HUDEP-2 (cell line): ENCODE measurements around the gene MUSTN1.

Experiments
- DNase-seq, 76 experiments: peaks; one replicate each; lab custom pipeline; 2025; ENCODE audit not compliant: unreplicated experiment in 76 of 76; lab: John Stamatoyannopoulos, UW

The MUSTN1 gene

DNA sequence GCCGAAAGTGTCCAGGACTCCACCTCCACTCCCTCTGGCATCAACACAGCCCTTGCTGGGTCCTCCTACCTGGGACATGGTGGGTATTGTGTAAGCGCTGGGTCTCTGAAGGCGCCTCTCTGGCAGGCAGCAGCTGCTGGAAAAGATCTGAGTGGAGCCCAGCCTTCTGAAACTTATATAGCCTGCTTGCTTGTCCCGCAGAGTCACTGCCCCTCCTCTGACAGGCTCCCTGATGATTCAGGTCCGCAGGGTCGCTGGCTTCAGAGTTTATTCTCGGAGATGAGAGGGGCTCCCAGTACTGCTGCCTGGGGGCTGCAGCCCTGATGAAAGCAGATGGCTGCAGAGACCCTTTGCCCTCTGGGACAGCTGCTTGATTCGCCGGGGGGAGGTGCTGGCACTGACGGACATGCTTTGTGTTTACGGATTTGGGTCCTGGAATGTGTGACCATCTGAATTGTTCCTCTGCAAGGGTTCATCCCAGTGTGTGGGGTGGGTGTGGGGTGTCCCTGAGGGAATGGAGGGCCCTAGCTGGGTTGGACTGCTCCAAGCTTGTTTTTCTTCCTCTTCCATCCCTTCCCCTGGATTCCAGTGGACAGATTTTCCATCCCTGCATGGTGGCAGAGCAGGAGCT is at the start of gene MUSTN1:
Gene MUSTN1 (minus strand): TSS at position 149 of the 631 bp plus-strand sequence. CDS start 71 bp downstream, at position 78.
- no peak for DNase-seq

DNA sequence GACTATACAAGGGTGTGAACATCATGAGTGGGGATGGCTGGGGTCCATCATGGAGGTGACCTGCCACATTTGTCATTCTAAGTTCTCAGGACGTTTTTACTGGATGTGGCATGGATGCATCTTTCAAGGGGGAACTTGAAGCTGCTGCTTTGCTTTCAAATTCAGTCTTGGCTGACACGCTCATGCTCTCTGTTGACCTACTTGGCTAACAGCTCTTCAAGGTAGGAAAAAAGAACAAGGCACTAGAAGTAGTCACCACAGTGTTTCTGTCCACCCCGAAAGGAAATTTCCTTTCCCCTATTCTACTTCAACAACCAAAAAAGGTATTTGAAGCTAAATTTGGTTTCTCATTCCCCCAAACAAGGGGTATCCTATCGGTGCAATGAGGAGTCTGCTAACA is 47.6 kb upstream of the MUSTN1 start:
- no peak for DNase-seq

DNA sequence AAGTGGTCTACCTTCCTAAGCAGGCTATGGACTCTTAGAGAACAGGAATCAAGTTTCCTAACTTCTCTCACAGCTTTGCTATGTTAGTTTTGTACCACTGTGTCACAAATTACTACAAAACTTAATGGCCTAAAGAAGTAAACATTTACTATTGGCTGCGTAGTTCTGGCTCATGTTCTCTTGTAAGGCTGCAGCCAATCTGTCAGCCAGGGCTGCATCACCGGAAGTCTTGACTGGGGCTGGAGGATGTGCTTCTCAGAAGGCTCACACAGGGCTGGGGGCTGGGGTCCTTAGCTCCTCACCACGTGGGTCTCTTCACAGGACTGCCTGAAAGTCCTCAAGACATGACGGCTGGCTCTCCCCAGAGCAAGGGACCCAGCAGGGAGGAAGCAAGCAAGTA is 47.1 kb upstream of the MUSTN1 start:
- no peak for DNase-seq

GRCh38 chr3:52880474-52880873 is 45.7 kb upstream of the MUSTN1 start:
- no peak for DNase-seq

GRCh38 chr3:52880047-52880446 is 45.2 kb upstream of the MUSTN1 start:
- peak in 1 of 76 experiments; percentile 4 for DNase-seq

- DNase-seq, result no peak
These were observed 44.8 kb upstream of the MUSTN1 start for GRCh38 chr3:52879581-52879980.

DNA sequence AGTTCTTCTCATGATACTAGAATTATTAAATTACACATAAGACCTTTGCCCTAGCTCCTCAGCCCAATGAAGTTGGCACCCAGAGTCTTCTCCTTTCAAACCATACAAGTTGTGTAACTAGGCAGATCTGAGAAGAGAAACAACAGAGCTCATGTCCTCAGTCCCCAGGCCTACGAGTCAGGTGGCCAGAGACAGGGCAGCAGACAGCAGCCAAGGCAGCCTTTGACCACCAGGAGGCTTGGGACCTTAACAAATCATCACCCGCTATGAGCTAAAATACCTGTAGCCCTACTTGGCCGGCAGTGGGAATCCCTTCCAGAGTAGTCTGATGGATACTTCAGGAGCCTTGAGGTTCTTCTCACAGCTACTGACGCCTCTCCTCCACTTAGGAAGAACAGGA is 44.3 kb upstream of the MUSTN1 start:
- no peak for DNase-seq

DNA sequence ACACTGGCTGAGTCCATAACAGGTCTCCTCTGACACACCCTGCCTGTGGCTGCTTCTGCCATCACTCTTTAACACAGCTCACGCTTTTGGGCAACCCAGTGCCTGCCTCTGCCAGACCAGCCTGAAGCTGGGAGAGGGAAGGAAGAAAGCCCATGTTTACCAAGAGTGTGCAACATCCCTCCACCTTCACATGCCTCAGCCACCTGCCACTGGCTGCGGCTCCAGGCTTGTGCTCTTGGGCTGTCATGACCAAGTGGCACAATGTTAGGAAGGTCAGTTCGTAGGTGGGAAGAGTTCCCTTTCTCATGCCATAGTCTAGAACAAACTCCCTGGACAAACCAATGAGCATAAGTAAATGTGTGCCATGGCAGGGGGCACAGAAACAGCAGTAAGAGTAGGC is 42.3 kb upstream of the MUSTN1 start:
- no peak for DNase-seq

DNA sequence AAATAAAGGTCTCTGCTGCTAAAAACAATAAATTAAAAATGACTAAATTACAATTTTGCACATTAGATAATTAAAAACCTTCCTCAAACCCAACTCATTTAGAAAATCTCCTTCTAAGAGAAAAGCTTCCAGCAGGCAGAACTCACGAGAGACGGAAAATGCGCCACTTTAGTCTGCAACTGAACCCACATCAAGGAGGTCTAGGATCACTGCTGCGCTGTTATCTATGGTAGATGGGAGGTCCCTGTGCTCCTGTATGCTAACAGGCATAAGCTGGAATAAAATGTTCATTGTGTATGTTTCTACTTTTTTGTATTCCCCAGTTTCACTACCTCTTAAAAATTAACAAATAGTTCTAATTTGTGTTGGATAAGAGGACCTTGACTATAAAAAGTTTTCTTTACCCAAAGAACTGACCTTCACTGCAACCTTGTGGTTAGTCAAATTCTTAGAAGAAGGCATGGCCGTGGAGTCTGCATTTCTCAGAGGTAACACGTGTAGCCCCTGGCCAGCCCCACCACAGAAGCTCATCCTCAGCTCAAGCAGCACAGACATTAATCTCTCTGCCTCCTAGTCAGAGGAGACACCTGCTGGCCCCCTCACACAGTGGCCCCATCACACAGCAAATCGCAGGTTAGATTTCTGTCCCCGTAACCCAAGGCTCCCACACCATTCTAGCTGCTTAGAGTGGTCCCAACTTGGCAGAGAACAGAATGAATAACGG is 40.2 kb upstream of the MUSTN1 start:
- DNase-seq, result no peak

- DNase-seq, result no peak
These were observed 39.4 kb upstream of the MUSTN1 start for GRCh38 chr3:52874160-52874701.

GRCh38 chr3:52873433-52874159 is 38.8 kb upstream of the MUSTN1 start:
- DNase-seq, result no peak

DNA sequence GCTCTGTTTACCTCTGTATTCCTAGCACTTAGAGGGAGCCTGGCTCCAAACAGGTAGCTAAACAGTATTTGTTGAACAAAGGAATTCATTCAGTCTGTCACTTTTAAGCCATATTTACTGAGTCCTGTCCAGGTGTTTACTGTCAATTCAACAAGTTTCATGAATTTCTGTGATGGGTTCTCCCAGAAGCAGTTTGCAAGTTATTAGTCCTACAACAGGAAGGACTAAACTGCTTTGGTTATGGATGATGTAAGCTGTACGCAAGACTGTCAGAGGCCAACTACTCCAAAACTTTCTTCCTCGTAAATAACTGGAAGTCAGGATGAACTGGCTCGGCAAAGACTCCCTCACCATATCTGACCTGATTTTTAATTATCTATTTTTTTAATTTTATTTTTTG is 37.4 kb upstream of the MUSTN1 start:
- no peak for DNase-seq

GRCh38 chr3:52871761-52872160 is 36.9 kb upstream of the MUSTN1 start:
- no peak for DNase-seq

- no peak for DNase-seq
These were observed 35.7 kb upstream of the MUSTN1 start for GRCh38 chr3:52870471-52870870.

GRCh38 chr3:52866427-52866826 is 31.6 kb upstream of the MUSTN1 start:
- DNase-seq, result no peak

- DNase-seq, result no peak
These were observed 31.2 kb upstream of the MUSTN1 start for GRCh38 chr3:52865994-52866393.

DNA sequence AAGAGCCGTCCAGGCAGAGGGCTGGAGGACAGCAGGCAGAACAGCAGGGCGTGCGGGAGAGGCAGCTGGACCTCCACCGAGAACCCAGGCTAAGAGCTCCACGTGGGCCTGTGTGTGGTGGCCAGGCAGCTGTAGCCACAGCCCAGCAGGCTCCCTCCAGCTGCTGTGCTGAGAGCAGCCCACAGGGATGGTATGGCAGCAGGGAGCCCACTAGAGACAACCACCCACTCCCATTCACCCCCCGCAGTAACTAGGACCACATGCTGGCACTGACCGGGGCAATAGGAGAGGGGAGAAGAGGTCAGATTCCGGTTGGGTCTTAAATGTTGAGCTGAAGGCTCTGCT is 25.6 kb upstream of the MUSTN1 start:
- DNase-seq, result no peak

DNA sequence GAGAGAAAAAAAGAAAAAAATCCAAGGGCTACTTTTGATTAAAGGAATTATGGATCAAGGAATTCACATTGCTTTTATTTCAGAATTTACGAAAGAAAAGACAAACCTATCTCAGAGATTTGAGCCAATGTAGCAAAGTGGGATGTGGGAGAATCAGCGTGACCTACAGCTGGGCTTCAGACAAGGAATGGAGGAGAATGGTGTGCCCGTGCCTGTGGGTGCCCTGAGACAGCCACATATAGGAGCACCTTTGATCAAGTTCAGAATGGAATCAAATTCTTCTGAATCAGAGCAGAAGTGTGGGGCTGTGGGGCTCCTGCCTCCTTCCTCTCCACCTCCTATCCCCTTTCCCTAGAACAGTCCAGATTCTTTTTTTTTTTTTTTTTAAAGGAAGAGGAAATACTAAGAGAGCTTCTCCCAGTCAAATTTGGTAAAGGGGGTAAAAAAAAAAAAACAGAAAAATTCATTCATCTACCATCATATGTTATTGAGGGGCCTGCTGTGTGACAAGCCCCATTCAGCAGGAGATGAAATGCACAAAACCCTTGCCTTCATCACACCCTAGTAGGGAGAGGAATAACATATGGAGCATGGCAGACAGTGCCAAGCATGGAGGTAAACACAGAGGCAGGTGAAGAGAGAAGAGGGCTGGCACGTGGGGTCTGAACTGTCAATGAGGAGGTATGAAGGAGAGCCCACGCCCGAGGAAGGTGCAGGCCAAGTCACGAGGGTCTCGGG is 25.0 kb upstream of the MUSTN1 start:
- DNase-seq, result no peak

DNA sequence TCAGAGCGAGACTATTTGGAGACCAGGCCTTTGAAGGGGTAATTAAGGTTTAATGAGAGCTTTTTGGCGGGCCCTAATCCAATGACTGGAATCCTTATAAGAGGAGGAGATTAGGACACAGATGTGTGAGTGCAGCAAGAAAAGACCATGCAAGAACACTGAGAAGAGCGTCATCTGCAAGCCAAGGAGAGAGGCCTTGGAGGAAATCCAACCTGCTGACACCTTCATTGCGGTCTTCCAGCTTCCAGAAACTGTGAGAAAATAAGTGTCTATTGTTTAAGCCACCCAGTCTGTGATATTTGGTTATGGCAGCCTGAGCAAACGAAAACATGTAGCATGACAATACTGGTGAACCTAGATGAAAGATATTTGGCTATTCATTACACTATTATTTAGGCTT is 23.0 kb upstream of the MUSTN1 start:
- no peak for DNase-seq

DNA sequence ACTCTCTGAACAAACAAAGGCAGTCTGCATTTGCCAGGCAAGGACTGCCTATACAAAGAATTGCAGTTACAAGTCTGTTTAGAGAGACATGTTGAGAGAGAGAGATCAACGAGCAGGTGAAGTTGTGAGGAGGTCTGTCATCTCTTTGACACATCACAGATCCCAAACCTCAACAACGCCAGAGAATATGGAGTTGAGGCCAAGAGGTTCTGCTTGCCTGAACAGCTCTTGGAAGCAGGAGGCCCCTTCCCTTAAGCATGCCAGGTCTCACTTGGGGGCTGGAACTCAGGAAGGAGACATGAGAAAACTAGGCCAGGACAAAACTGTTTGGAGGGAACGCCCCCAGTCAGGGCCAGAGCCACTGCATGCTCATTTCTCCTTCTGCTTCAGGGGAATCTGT is 22.3 kb upstream of the MUSTN1 start:
- DNase-seq, result no peak

- no peak for DNase-seq
These were observed 21.8 kb upstream of the MUSTN1 start for GRCh38 chr3:52856666-52857065.
